ENCODE measurements around the gene CXCL11. TPM values are rescaled to one million over a fixed set of nuclear protein-coding genes. Genes with fewer than 3 reads are reported as not detected.

Gene CXCL11
- total and polyA plus RNA-seq, 9 of the 15 experiments (the other 6 are each of a cell fraction or from before 2014, with no cell fraction given) = 2.1 to 9.1 (median 4.5) TPM

GRCh38 chr4:76001700-76002099 is 34.2 kb downstream of the CXCL11 start (continued):
- TF ChIP-seq, protein P1, sequence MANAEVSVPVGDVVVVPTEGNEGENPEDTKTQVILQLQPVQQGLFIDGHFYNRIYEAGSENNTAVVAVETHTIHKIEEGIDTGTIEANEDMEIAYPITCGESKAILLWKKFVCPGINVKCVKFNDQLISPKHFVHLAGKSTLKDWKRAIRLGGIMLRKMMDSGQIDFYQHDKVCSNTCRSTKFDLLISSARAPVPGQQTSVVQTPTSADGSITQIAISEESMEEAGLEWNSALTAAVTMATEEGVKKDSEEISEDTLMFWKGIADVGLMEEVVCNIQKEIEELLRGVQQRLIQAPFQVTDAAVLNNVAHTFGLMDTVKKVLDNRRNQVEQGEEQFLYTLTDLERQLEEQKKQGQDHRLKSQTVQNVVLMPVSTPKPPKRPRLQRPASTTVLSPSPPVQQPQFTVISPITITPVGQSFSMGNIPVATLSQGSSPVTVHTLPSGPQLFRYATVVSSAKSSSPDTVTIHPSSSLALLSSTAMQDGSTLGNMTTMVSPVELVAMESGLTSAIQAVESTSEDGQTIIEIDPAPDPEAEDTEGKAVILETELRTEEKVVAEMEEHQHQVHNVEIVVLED (CRISPR knock-in tag; IDR thresholded peaks at IDR 0.05) = no peak
- TF ChIP-seq FUS (optimal IDR thresholded peaks at IDR 0.05; ENCODE audit: low read depth, low read length) = no peak
- no peak for TF ChIP-seq ZNF696 (CRISPR knock-in tag; conservative IDR thresholded peaks at IDR 0.05)
- TF ChIP-seq SNAPC5 (CRISPR knock-in tag; IDR thresholded peaks at IDR 0.05) = no peak
- TF ChIP-seq TCF15 (CRISPR knock-in tag; IDR thresholded peaks at IDR 0.05) = no peak
- TF ChIP-seq SRSF9 (IDR thresholded peaks at IDR 0.05; ENCODE audit: borderline replicate concordance, low read depth, low read length) = no peak
- peak; percentile 44 for TF ChIP-seq MEIS2 (IDR thresholded peaks at IDR 0.05; ENCODE audit: partially characterized antibody)
- TF ChIP-seq, protein P2, sequence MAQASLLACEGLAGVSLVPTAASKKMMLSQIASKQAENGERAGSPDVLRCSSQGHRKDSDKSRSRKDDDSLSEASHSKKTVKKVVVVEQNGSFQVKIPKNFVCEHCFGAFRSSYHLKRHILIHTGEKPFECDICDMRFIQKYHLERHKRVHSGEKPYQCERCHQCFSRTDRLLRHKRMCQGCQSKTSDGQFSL (CRISPR knock-in tag; IDR thresholded peaks at IDR 0.05) = no peak
- TF ChIP-seq, protein P2 (tag; IDR thresholded peaks at IDR 0.05) = no peak
- no peak for TF ChIP-seq SAFB (IDR thresholded peaks at IDR 0.05; ENCODE audit: borderline replicate concordance, low read depth, low read length)
- no peak for TF ChIP-seq SAP30 (IDR thresholded peaks at IDR 0.05; ENCODE audit: borderline replicate concordance, insufficient read depth, low read depth, low read length, poor library complexity, severe bottlenecking)
- TF ChIP-seq ZNF263 (CRISPR knock-in tag; IDR thresholded peaks at IDR 0.05; ENCODE audit: borderline replicate concordance) = no peak
